Muscle layer of colon (tissue), 2 donors: ENCODE data around the gene FRRS1L.

Experiments
- H3K27ac ChIP-seq: one replicate; pipeline ENCODE4 v1.7.0; 2013; ENCODE audit warnings: low read depth, mild to moderate bottlenecking, low read length, moderate library complexity
- H3K27me3 ChIP-seq, 2 donors: one replicate each; pipeline ENCODE4 v1.7.0; 2013; ENCODE audit warnings: low read length in 2 of 2, mild to moderate bottlenecking in 2 of 2; ENCODE audit not compliant: insufficient read depth in 2 of 2, control insufficient read depth in 1 of 2
- H3K36me3 ChIP-seq: one replicate; pipeline ENCODE4 v1.7.0; 2013; ENCODE audit warnings: mild to moderate bottlenecking, low read length; ENCODE audit not compliant: insufficient read depth
- H3K4me1 ChIP-seq: one replicate; pipeline ENCODE4 v1.7.0; 2013; ENCODE audit warnings: mild to moderate bottlenecking, low read length; ENCODE audit not compliant: insufficient read depth
- H3K4me3 ChIP-seq, 2 donors: one replicate each; pipeline ENCODE4 v1.7.0; 2013; ENCODE audit warnings: low read length in 2 of 2, low read depth in 1 of 2, mild to moderate bottlenecking in 1 of 2, moderate library complexity in 1 of 2
- H3K9ac ChIP-seq: one replicate; pipeline ENCODE4 v1.7.0; 2013; ENCODE audit warnings: low read length
- H3K9me3 ChIP-seq: one replicate; pipeline ENCODE4 v1.7.0; 2013; ENCODE audit warnings: mild to moderate bottlenecking, low read length
- donor health status: abdominal sarcoma.
- donor health status: Adenocarcinoma of cecum.

The FRRS1L gene

GRCh38 chr9:109192732-109193361 is 25.8 kb upstream of the FRRS1L start:
- no peak overlapping the region for H3K9ac ChIP-seq
- H3K27ac ChIP-seq, result no peak overlapping the region
- H3K4me3 ChIP-seq, result no peak overlapping the region
- no peaks in the 10 kb centered on the region for H3K4me1 ChIP-seq
- no peaks in the 10 kb centered on the region for H3K36me3 ChIP-seq
- H3K9me3 ChIP-seq, result no peaks in the 10 kb centered on the region
- H3K27me3 ChIP-seq, result no peaks in the 10 kb centered on the region

GRCh38 chr9:109191746-109192145 is 24.7 kb upstream of the FRRS1L start:
- Histone ChIP-seq H3K4me1 (no peaks in the 10 kb centered on the region), H3K4me3 (no peak overlapping the region), H3K36me3 (no peaks in the 10 kb centered on the region), H3K27me3 (no peaks in the 10 kb centered on the region), H3K9me3 (no peaks in the 10 kb centered on the region), H3K9ac (no peak overlapping the region), H3K27ac (no peak overlapping the region)

GRCh38 chr9:109190151-109190550 is 23.1 kb upstream of the FRRS1L start:
- Histone ChIP-seq H3K36me3 (no peaks in the 10 kb centered on the region), H3K4me3 (no peak overlapping the region), H3K27me3 (no peaks in the 10 kb centered on the region), H3K27ac (no peak overlapping the region), H3K4me1 (no peaks in the 10 kb centered on the region), H3K9me3 (no peaks in the 10 kb centered on the region), H3K9ac (no peak overlapping the region)

GRCh38 chr9:109186857-109187520 is 19.9 kb upstream of the FRRS1L start:
- no peaks in the 10 kb centered on the region for H3K4me1 ChIP-seq
- no peak overlapping the region for H3K4me3 ChIP-seq
- H3K9ac ChIP-seq, result no peak overlapping the region
- H3K9me3 ChIP-seq, result no peaks in the 10 kb centered on the region
- H3K36me3 ChIP-seq, result no peaks in the 10 kb centered on the region
- no peaks in the 10 kb centered on the region for H3K27me3 ChIP-seq
- no peak overlapping the region for H3K27ac ChIP-seq

- no peak overlapping the region for H3K4me3 ChIP-seq
- H3K9ac ChIP-seq, result no peak overlapping the region
- no peaks in the 10 kb centered on the region for H3K36me3 ChIP-seq
- H3K27ac ChIP-seq, result no peak overlapping the region
- H3K4me1 ChIP-seq, result no peaks in the 10 kb centered on the region
- no peaks in the 10 kb centered on the region for H3K27me3 ChIP-seq
- H3K9me3 ChIP-seq, result no peaks in the 10 kb centered on the region
These were observed 16.1 kb upstream of the FRRS1L start for GRCh38 chr9:109182940-109183798.

- no peak overlapping the region for H3K9ac ChIP-seq
- H3K27me3 ChIP-seq, result no peaks in the 10 kb centered on the region
- no peaks in the 10 kb centered on the region for H3K9me3 ChIP-seq
- H3K27ac ChIP-seq, result no peak overlapping the region
- no peaks in the 10 kb centered on the region for H3K4me1 ChIP-seq
- no peaks in the 10 kb centered on the region for H3K36me3 ChIP-seq
- H3K4me3 ChIP-seq, result no peak overlapping the region
These were observed 15.5 kb upstream of the FRRS1L start for GRCh38 chr9:109182550-109182939.

- Histone ChIP-seq H3K27ac (no peak overlapping the region), H3K27me3 (no peaks in the 10 kb centered on the region), H3K9ac (no peak overlapping the region), H3K36me3 (no peaks in the 10 kb centered on the region), H3K4me1 (no peaks in the 10 kb centered on the region), H3K9me3 (no peaks in the 10 kb centered on the region), H3K4me3 (no peak overlapping the region)
These were observed 14.2 kb upstream of the FRRS1L start for GRCh38 chr9:109181284-109181683.

- Histone ChIP-seq H3K27me3 (no peaks in the 10 kb centered on the region), H3K27ac (no peak overlapping the region), H3K36me3 (no peaks in the 10 kb centered on the region), H3K4me3 (no peak overlapping the region), H3K9me3 (no peaks in the 10 kb centered on the region), H3K9ac (no peak overlapping the region), H3K4me1 (no peaks in the 10 kb centered on the region)
These were observed 12.9 kb upstream of the FRRS1L start for GRCh38 chr9:109179801-109180523.

GRCh38 chr9:109176963-109177362 is 9.9 kb upstream of the FRRS1L start:
- Histone ChIP-seq H3K4me3 (no peak overlapping the region), H3K27ac (no peak overlapping the region), H3K36me3 (no peaks in the 10 kb centered on the region), H3K9me3 (no peaks in the 10 kb centered on the region), H3K4me1 (no peaks in the 10 kb centered on the region), H3K27me3 (no peaks in the 10 kb centered on the region), H3K9ac (no peak overlapping the region)

- Histone ChIP-seq H3K4me3 (no peak overlapping the region), H3K27ac (no peak overlapping the region), H3K4me1 (no peaks in the 10 kb centered on the region), H3K9me3 (no peaks in the 10 kb centered on the region), H3K36me3 (no peaks in the 10 kb centered on the region), H3K27me3 (no peaks in the 10 kb centered on the region), H3K9ac (no peak overlapping the region)
These were observed 9.3 kb upstream of the FRRS1L start for GRCh38 chr9:109176386-109176785.

- H3K36me3 ChIP-seq, result no peaks in the 10 kb centered on the region
- H3K27me3 ChIP-seq, result no peaks in the 10 kb centered on the region
- H3K9ac ChIP-seq, result no peak overlapping the region
- H3K4me1 ChIP-seq, result no peaks in the 10 kb centered on the region
- H3K27ac ChIP-seq, result no peak overlapping the region
- no peak overlapping the region for H3K4me3 ChIP-seq
- H3K9me3 ChIP-seq, result no peaks in the 10 kb centered on the region
These were observed 5.9 kb upstream of the FRRS1L start for GRCh38 chr9:109172935-109173334.
